HepG2 (cell line): ENCODE measurements around the gene CPEB3. TPM values are rescaled to one million over a fixed set of nuclear protein-coding genes. Genes with fewer than 3 reads are reported as not detected.

Experiments used
- CBX5 ChIP-seq: sonication (generic); formaldehyde crosslinking; IDR thresholded peaks from 2 replicates; pipeline ENCODE4 v1.4.0; 2020; ENCODE audit warnings: missing genetic modification reagents, borderline replicate concordance
- GZF1 ChIP-seq: sonication (generic); formaldehyde crosslinking; IDR thresholded peaks from 2 replicates; pipeline ENCODE4 v1.5.1; 2020; ENCODE audit warnings: mild to moderate bottlenecking, missing genetic modification reagents
- ZMYM2 ChIP-seq: sonication (generic); formaldehyde crosslinking; IDR thresholded peaks from 2 replicates; pipeline ENCODE4 v1.8.0; 2022; ENCODE audit warnings: mild to moderate bottlenecking, missing genetic modification reagents
- ZNF124 ChIP-seq: sonication (generic); formaldehyde crosslinking; IDR thresholded peaks from 2 replicates; pipeline ENCODE4 v1.4.0; 2020; ENCODE audit warnings: missing genetic modification reagents
- ZNF143 ChIP-seq: sonication (generic); formaldehyde crosslinking; IDR thresholded peaks from 2 replicates; pipeline ENCODE4 v1.4.0; 2020; ENCODE audit warnings: missing genetic modification reagents
- ZNF333 ChIP-seq: sonication (generic); formaldehyde crosslinking; IDR thresholded peaks from 2 replicates; pipeline ENCODE4 v1.4.0; 2020; ENCODE audit warnings: mild to moderate bottlenecking, missing genetic modification reagents, borderline replicate concordance
- ZNF598 ChIP-seq: sonication (generic); formaldehyde crosslinking; IDR thresholded peaks from 2 replicates; pipeline ENCODE4 v1.5.1; 2020; ENCODE audit warnings: mild to moderate bottlenecking, missing genetic modification reagents, borderline replicate concordance
- ZNF615 ChIP-seq: sonication (generic); formaldehyde crosslinking; IDR thresholded peaks from 2 replicates; pipeline ENCODE4 v1.5.0; 2020; ENCODE audit warnings: mild to moderate bottlenecking, missing genetic modification reagents, borderline replicate concordance
- ZNF790 ChIP-seq: sonication (generic); formaldehyde crosslinking; IDR thresholded peaks from 2 replicates; pipeline ENCODE4 v1.8.0; 2022; ENCODE audit warnings: missing genetic modification reagents, mild to moderate bottlenecking, borderline replicate concordance
- polyA plus RNA-seq, 8 experiments: library from polyadenylated mRNA; depleted of rRNA in 3 of 8; stranded (reverse) in 7 of 8; unstranded in 1 of 8; fragments of >200 nt; fragmentation: Illumina TruSeq in 4 of 8; extraction: Trizol in 4 of 8; gene quantifications; 2 replicates each; pipeline versions ENCODE4 v1.2.1 to v1.2.3, GENCODE V29; 2011 to 2016; ENCODE audit warnings: low read depth in 4 of 8, missing spikeins in 1 of 8, mixed read lengths in 1 of 8; ENCODE audit not compliant: insufficient read depth in 1 of 8
- total RNA-seq, 5 experiments: library from RNA; depleted of rRNA; stranded (reverse); fragments of >200 nt; fragmentation: Illumina TruSeq; extraction: Trizol; gene quantifications; 2 replicates each; pipeline ENCODE4 v1.2.3, GENCODE V29; 2016; ENCODE audit warnings: low read depth in 1 of 5
- TF ChIP-seq, protein P1 (sequence below): sonication (generic); formaldehyde crosslinking; IDR thresholded peaks from 2 replicates; pipeline ENCODE4 v1.4.0; 2020; ENCODE audit warnings: mild to moderate bottlenecking, low read depth, missing genetic modification reagents
- TF ChIP-seq, protein P2 (sequence below): sonication (generic); formaldehyde crosslinking; IDR thresholded peaks from 2 replicates; pipeline ENCODE4 v1.5.1; 2020; ENCODE audit warnings: mild to moderate bottlenecking, missing genetic modification reagents, borderline replicate concordance
- TF ChIP-seq, protein P3 (sequence below): sonication (generic); formaldehyde crosslinking; IDR thresholded peaks from 2 replicates; pipeline ENCODE4 v1.4.0; 2020; ENCODE audit warnings: missing genetic modification reagents, low read depth, mild to moderate bottlenecking, borderline replicate concordance
- TF ChIP-seq, protein P4 (sequence below): sonication (generic); formaldehyde crosslinking; IDR thresholded peaks from 2 replicates; pipeline ENCODE4 v1.4.0; 2020; ENCODE audit warnings: missing genetic modification reagents, borderline replicate concordance
- TF ChIP-seq, protein P5 (sequence below): sonication (generic); formaldehyde crosslinking; IDR thresholded peaks from 2 replicates; pipeline ENCODE4 v1.8.0; 2022; ENCODE audit warnings: low read depth, missing genetic modification reagents
- TF ChIP-seq, protein P6 (sequence below): sonication (generic); formaldehyde crosslinking; conservative IDR thresholded peaks from 2 replicates; pipeline ENCODE4 v1.5.0; 2020; ENCODE audit warnings: missing genetic modification reagents

CPEB3 gene
- total and polyA plus RNA-seq, 2 of the 13 experiments (the other 11 are each of a cell fraction or from before 2014, with no cell fraction given): 0.66 to 0.70 TPM

DNA sequence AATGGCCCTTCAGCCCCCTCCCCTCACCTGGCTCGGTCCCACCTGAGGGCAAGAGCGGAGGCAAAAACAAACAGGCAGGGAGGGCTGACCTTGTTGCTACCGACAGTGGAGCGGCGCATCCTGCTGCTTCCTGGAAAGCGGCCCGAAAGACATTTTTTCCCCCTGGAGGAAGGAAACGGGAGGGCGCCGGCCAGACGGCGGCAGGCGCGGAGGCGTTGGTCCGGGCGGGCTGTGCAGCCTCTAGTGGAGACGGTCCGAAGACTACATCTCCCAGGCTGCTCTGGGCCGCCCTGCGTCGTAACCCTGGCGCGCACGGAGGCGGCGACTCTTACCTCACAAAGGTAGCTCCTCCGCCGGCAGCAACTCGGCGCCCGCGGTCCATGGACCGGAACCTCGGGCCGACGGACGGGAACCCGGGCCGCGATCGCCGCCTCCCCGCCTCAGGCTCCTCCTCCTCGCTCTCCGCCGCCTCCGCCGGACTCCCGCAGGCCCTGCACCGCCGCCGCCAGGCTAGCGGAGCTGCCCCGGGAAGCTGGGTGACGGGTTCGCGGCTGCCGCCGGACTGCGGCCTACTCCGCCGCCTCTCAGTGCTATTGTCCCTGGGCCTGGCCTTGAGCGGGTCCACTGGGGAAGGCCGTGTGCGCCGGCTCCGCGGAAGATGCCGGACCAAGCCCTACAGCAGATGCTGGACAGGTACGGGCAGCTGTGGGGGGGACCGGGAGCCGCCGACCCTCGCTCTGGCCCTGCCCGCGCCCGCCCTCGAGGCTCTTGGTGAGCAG is at the start of gene CPEB3, which contains the start of gene MARCHF5 (continued):
- TF ChIP-seq ZMYM2 (CRISPR knock-in tag) (0 out of 2 replicates have a peak, but pooled peaks have one; percentile 42), ZNF790 (CRISPR knock-in tag) (no peak), GZF1 (CRISPR knock-in tag) (no peak), ZNF124 (CRISPR knock-in tag) (peak; percentile 63; the same call in 1 of the 2 replicates), ZNF333 (CRISPR knock-in tag) (no peak; the same call in 1 of the 2 replicates), CBX5 (CRISPR knock-in tag) (peak; percentile 56; the same call in 1 of the 2 replicates), ZNF598 (CRISPR knock-in tag) (0 out of 2 replicates have a peak, but pooled peaks have one; percentile 56), ZNF143 (CRISPR knock-in tag) (peak; percentile 97), ZNF615 (0 out of 2 replicates have a peak, but pooled peaks have one; percentile 49)
- TF ChIP-seq, protein P1, sequence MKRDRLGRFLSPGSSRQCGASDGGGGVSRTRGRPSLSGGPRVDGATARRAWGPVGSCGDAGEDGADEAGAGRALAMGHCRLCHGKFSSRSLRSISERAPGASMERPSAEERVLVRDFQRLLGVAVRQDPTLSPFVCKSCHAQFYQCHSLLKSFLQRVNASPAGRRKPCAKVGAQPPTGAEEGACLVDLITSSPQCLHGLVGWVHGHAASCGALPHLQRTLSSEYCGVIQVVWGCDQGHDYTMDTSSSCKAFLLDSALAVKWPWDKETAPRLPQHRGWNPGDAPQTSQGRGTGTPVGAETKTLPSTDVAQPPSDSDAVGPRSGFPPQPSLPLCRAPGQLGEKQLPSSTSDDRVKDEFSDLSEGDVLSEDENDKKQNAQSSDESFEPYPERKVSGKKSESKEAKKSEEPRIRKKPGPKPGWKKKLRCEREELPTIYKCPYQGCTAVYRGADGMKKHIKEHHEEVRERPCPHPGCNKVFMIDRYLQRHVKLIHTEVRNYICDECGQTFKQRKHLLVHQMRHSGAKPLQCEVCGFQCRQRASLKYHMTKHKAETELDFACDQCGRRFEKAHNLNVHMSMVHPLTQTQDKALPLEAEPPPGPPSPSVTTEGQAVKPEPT (CRISPR knock-in tag): peak; percentile 92; the same call in 1 of the 2 replicates
- TF ChIP-seq, protein P2, sequence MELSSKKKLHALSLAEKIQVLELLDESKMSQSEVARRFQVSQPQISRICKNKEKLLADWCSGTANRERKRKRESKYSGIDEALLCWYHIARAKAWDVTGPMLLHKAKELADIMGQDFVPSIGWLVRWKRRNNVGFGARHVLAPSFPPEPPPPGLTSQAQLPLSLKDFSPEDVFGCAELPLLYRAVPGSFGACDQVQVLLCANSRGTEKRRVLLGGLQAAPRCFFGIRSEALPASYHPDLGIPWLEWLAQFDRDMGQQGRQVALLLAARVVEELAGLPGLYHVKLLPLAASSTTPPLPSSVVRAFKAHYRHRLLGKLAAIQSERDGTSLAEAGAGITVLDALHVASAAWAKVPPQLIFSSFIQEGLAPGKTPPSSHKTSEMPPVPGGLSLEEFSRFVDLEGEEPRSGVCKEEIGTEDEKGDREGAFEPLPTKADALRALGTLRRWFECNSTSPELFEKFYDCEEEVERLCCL: no peak
- TF ChIP-seq, protein P3, sequence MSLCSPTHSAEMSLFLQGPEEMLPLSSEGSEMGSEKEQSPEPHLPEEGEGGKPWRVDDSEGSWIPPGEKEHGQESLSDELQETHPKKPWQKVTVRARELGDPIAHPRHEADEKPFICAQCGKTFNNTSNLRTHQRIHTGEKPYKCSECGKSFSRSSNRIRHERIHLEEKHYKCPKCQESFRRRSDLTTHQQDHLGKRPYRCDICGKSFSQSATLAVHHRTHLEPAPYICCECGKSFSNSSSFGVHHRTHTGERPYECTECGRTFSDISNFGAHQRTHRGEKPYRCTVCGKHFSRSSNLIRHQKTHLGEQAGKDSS: peak; percentile 67; the same call in 1 of the 2 replicates
- TF ChIP-seq, protein P4, sequence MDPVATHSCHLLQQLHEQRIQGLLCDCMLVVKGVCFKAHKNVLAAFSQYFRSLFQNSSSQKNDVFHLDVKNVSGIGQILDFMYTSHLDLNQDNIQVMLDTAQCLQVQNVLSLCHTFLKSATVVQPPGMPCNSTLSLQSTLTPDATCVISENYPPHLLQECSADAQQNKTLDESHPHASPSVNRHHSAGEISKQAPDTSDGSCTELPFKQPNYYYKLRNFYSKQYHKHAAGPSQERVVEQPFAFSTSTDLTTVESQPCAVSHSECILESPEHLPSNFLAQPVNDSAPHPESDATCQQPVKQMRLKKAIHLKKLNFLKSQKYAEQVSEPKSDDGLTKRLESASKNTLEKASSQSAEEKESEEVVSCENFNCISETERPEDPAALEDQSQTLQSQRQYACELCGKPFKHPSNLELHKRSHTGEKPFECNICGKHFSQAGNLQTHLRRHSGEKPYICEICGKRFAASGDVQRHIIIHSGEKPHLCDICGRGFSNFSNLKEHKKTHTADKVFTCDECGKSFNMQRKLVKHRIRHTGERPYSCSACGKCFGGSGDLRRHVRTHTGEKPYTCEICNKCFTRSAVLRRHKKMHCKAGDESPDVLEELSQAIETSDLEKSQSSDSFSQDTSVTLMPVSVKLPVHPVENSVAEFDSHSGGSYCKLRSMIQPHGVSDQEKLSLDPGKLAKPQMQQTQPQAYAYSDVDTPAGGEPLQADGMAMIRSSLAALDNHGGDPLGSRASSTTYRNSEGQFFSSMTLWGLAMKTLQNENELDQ: no peak
- TF ChIP-seq, protein P5, sequence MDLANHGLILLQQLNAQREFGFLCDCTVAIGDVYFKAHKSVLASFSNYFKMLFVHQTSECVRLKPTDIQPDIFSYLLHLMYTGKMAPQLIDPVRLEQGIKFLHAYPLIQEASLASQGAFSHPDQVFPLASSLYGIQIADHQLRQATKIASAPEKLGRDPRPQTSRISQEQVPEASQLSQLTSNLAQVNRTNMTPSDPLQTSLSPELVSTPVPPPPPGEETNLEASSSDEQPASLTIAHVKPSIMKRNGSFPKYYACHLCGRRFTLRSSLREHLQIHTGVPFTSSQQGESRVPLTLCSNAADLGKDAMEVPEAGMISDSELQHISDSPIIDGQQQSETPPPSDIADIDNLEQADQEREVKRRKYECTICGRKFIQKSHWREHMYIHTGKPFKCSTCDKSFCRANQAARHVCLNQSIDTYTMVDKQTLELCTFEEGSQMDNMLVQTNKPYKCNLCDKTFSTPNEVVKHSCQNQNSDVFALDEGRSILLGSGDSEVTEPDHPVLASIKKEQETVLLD (CRISPR knock-in tag): peak; percentile 75; the same call in 1 of the 2 replicates
- TF ChIP-seq, protein P6, sequence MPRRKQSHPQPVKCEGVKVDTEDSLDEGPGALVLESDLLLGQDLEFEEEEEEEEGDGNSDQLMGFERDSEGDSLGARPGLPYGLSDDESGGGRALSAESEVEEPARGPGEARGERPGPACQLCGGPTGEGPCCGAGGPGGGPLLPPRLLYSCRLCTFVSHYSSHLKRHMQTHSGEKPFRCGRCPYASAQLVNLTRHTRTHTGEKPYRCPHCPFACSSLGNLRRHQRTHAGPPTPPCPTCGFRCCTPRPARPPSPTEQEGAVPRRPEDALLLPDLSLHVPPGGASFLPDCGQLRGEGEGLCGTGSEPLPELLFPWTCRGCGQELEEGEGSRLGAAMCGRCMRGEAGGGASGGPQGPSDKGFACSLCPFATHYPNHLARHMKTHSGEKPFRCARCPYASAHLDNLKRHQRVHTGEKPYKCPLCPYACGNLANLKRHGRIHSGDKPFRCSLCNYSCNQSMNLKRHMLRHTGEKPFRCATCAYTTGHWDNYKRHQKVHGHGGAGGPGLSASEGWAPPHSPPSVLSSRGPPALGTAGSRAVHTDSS: no peak
